Mesangial cell (primary cell): Measurements from ENCODE around the gene ZNF584. TPM values are rescaled to one million over a fixed set of nuclear protein-coding genes. Genes with fewer than 3 reads are reported as not detected.

Source experiments
- total RNA-seq: library from RNA; depleted of rRNA; stranded (reverse); fragments of >200 nt; gene quantifications from 2 replicates; pipeline ENCODE4 v1.2.3, GENCODE V29; 2015

Gene ZNF584
- 13.5 and 23.3 TPM in 2 replicates for total RNA-seq

GRCh38 chr19:58408152-58409009, at the start of gene ZNF584:
Gene ZNF584 (plus strand): TSS chr19:58408649. CDS start chr19:58409148, 499 bp downstream.

DNA sequence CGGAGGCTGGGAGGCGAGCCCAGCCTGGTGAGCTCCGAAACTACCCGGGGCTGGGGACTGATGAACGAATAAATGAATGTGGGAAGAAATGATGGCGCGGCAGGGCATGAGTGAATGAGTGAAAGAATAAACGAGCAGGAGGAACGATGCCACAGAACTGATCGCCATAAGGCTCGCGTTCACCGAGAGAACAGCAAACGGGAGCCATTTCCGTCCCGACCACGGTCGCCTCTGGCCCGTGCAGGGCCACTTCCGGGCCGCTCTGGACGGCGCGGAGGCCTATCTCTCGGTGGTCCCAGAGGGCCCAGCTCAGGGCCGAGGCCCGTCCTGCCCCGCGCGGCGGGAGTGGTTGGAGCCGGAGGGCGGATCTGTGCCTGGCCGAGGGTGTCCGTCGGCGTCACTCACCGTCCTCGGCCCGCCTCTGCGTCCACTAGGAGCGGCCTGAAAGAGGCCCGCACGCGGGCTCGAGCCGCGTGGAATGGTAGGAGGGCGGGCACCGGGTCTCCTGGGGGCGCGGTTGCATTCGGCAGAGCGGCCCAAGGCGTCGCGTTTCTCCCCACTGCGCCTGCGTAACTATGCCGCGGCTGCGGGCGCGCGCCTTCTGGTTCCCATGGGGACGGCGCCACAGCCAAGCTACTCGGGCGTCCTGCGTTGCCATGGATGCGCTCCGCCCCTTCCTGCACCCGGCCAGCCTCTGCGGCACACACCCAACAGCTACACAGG, 46.0 kb upstream of the ZNF584 start, which contains the start of gene ZNF497:
Gene ZNF497, minus strand, starts transcription at position 480 of the 723 bp plus-strand sequence. CDS start 5,116 bp downstream, outside the sequence.

DNA sequence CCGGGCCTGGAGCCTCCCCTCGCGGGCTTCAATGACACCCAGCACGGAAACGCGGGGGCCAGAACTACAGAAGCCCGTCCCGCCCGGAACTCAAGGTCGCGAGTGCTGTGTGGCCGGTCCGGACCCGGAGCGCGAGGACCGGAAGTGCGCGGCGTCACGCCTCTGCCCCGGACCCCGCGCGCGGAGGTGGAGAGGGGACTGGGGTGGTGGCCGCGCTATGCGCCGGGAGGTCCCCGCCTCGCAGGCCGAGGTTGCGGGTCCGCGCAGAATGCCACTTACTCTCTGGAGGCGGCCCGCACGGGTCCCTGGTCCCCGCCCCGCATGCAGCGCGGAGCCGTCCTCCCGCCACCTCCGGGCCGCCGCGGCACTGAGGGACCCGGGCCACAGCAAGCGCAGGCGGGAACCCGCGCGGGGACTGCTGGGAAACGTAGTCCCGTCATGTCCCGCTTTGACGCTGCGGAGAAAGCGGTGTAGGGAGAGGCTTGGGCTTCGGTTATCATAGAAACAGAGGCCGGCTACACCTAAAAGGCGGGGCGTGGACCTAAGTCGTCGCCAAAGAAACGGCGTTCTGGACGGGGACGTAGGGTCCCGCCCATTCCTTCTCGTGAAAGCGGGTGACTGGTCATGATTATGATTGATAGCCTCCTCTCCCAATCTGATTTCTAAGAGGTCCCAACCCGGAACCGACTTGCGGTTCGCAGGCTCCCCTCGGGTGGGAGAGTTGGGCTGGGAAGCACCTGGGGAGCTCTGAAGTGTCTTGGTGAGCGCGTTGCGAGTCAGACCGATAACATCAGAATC, 27.6 kb upstream of the ZNF584 start, which contains the start of gene ZNF837:
Gene ZNF837, minus strand, starts transcription at position 369 of the 798 bp plus-strand sequence. CDS start 11,698 bp downstream, outside the sequence.

GRCh38 chr19:58386576-58387337, 21.7 kb upstream of the ZNF584 start, which contains the start of gene RPS5:
Gene RPS5 (plus strand): TSS chr19:58387269. CDS start chr19:58388138, 869 bp downstream.

GRCh38 chr19:58395220-58395978, 13.1 kb upstream of the ZNF584 start, which contains the start of gene RNF225:
Gene RNF225 (plus strand): TSS chr19:58395656. CDS start chr19:58396090, 434 bp downstream.

GRCh38 chr19:58439576-58440554, 31.4 kb downstream of the ZNF584 start, which contains the start of gene ZNF132:
Gene ZNF132 (minus strand): TSS chr19:58440153. CDS start chr19:58439821, 332 bp downstream.

GRCh38 chr19:58451358-58452101, 43.1 kb downstream of the ZNF584 start, which contains the start of gene ZNF324B:
Gene ZNF324B (plus strand): TSS chr19:58451622. CDS start chr19:58453702, 2,080 bp downstream.

DNA sequence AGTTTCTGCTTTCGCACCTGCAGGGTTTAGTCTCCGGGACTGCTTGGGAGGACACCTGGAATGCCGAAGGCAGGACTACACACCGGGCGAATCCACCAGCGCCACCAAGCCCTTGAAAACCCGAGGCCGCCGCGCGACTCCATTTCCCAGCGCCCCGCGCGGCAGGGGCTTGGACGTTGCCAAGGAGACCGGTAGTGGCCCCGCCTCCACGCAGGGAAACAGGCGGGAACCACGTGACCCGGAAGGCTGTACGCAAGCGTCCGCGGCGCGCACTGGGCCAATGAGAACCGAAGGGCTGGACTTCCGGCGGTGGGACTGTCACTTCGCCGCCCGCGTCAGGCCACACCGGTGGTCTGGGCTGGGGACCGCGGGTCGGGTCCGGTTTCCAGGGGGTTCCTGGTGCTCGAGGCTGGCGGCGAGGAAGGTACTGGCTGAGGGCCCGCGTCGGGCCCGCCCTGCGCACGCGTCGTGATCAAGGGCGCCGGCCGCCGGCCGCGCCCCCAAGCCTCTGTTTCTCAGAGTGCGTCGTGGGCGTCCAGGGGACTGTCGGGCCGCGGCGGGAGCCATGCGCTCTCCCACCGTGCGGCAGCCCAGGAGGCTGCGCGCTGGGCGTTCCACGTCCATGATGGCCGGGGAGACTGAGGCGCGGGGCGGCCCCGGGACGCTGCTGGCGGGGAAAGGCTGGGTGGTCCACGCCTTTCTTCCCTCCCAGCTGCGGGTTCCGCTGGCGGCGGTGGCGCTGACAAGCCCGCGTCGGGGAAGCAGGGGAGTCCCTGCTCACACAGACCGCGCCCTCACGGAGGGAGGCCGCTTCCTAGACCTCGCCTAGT, 58.5 kb downstream of the ZNF584 start, which contains the start of gene ZNF324:
Gene ZNF324, plus strand, starts transcription at position 321 of the 830 bp plus-strand sequence. CDS start 2,106 bp downstream, outside the sequence.

Other genes starting within 250 kb of the ZNF584 start
- 11.1 and 13.7 TPM in 2 replicates for gene ZNF274, start 225.6 kb upstream of the ZNF584 start, total RNA-seq
- gene ZNF544, start 179.7 kb upstream of the ZNF584 start, total RNA-seq = 26.9 and 38.4 TPM in 2 replicates
- 4.6 and 10.0 TPM in 2 replicates for gene ZNF8, start 129.7 kb upstream of the ZNF584 start, total RNA-seq
- 21.0 and 35.8 TPM in 2 replicates for gene ERVK3-1, start 103.3 kb upstream of the ZNF584 start, total RNA-seq
- gene ZSCAN22, start 81.7 kb upstream of the ZNF584 start, total RNA-seq = 2.0 and 3.7 TPM in 2 replicates
- 24.1 and 28.8 TPM in 2 replicates for gene A1BG, start 55.2 kb upstream of the ZNF584 start, total RNA-seq
- gene ZNF497, start 45.9 kb upstream of the ZNF584 start, total RNA-seq = under 0.01 and 2.8 TPM in 2 replicates
- gene ZNF837, start 27.6 kb upstream of the ZNF584 start, total RNA-seq = 4.9 and 7.5 TPM in 2 replicates
- gene RPS5, start 21.4 kb upstream of the ZNF584 start, total RNA-seq = 1,981 and 2,018 TPM in 2 replicates
- 0.13 TPM in 1 of 2 replicates, not detected in the other for gene RNF225, start 13.0 kb upstream of the ZNF584 start, total RNA-seq
- gene ZNF132, start 31.5 kb downstream of the ZNF584 start, total RNA-seq = 2.3 and 3.3 TPM in 2 replicates
- 3.9 and 7.1 TPM in 2 replicates for gene ZNF324B, start 43.0 kb downstream of the ZNF584 start, total RNA-seq
- 5.4 and 14.6 TPM in 2 replicates for gene ZNF324, start 58.4 kb downstream of the ZNF584 start, total RNA-seq
- gene ZNF446, start 67.7 kb downstream of the ZNF584 start, total RNA-seq = 6.2 and 16.9 TPM in 2 replicates
- 11.1 and 13.1 TPM in 2 replicates for gene SLC27A5, start 103.3 kb downstream of the ZNF584 start, total RNA-seq
- gene ZBTB45, start 111.2 kb downstream of the ZNF584 start, total RNA-seq = 19.1 and 23.8 TPM in 2 replicates
- 672 and 766 TPM in 2 replicates for gene TRIM28, start 135.4 kb downstream of the ZNF584 start, total RNA-seq
- 75.9 and 151 TPM in 2 replicates for gene CHMP2A, start 146.5 kb downstream of the ZNF584 start, total RNA-seq
- 31.7 and 42.5 TPM in 2 replicates for gene UBE2M, start 150.0 kb downstream of the ZNF584 start, total RNA-seq
- 7.3 and 23.7 TPM in 2 replicates for gene MZF1, start 164.7 kb downstream of the ZNF584 start, total RNA-seq